Measurements from ENCODE around the gene PAQR4.

PAQR4 gene

GRCh38 chr16:2981177-2981898 is 12.2 kb downstream of the PAQR4 start:
- no peak for DNase-seq

- no peak for DNase-seq
Observed at GRCh38 chr16:2981899-2982250, 12.7 kb downstream of the PAQR4 start.

GRCh38 chr16:2982402-2982801 is 13.3 kb downstream of the PAQR4 start:
- no peak for DNase-seq

GRCh38 chr16:2983706-2984136 is 14.6 kb downstream of the PAQR4 start:
- peak; percentile 81 for DNase-seq

- DNase-seq: no peak
Observed at GRCh38 chr16:2985462-2985861, 16.3 kb downstream of the PAQR4 start.

- no peak for DNase-seq
Observed at GRCh38 chr16:2985893-2986355, 16.8 kb downstream of the PAQR4 start.

- no peak for DNase-seq
Observed at GRCh38 chr16:2986623-2987188, 17.6 kb downstream of the PAQR4 start.

- DNase-seq: no peak
Observed at GRCh38 chr16:2987286-2987685, 18.1 kb downstream of the PAQR4 start.

GRCh38 chr16:2987833-2988232 is 18.7 kb downstream of the PAQR4 start:
- no peak for DNase-seq

GRCh38 chr16:2988590-2989099 is 19.5 kb downstream of the PAQR4 start:
- DNase-seq: no peak

GRCh38 chr16:2990891-2991290 is 21.7 kb downstream of the PAQR4 start:
- DNase-seq: no peak

- DNase-seq: no peak
Observed at GRCh38 chr16:2991566-2992261, 22.6 kb downstream of the PAQR4 start.

GRCh38 chr16:2992383-2993081 is 23.4 kb downstream of the PAQR4 start:
- no peak for DNase-seq

- no peak for DNase-seq
Observed at GRCh38 chr16:2996298-2996697, 27.1 kb downstream of the PAQR4 start.

GRCh38 chr16:2999929-3000328 is 30.8 kb downstream of the PAQR4 start:
- DNase-seq: no peak

- DNase-seq: no peak
Observed at GRCh38 chr16:3000540-3000939, 31.4 kb downstream of the PAQR4 start.

- DNase-seq: no peak
Observed at GRCh38 chr16:3001316-3001715, 32.2 kb downstream of the PAQR4 start.

GRCh38 chr16:3003582-3004270 is 34.6 kb downstream of the PAQR4 start:
- peak; percentile 100 for DNase-seq

- DNase-seq: no peak
Observed at GRCh38 chr16:3004319-3004718, 35.2 kb downstream of the PAQR4 start.

GRCh38 chr16:3004781-3005284 is 35.7 kb downstream of the PAQR4 start:
- peak; percentile 72 for DNase-seq

GRCh38 chr16:3007059-3007956 is 38.2 kb downstream of the PAQR4 start:
- peak; percentile 89 for DNase-seq

All from hematopoietic multipotent progenitor cell treated with erythropoietin and hydrocortisone succinate and interleukin-3 and kit ligand, for 6 days (in vitro differentiated cells).